Body of pancreas (tissue), 4 donors: Measurements from ENCODE around the gene RCOR1.

Experiments
- POLR2A ChIP-seq, 3 donors: fragments of 450-650 bp; IDR thresholded peaks; one replicate each; pipeline ENCODE4 v1.6.1; 2016; ENCODE audit warnings: antibody characterized with exemption in 3 of 3, mild to moderate bottlenecking in 2 of 3
- TF ChIP-seq, protein P1 (sequence below), 7 experiments: fragments of 450-650 bp in 4 of 7; fragments of 200-600 bp in 3 of 7; sonication (generic) in 3 of 7; IDR thresholded peaks; one replicate each; pipeline ENCODE4 v1.5.1; 2016 to 2019; ENCODE audit warnings: antibody characterized with exemption in 7 of 7

DNA sequence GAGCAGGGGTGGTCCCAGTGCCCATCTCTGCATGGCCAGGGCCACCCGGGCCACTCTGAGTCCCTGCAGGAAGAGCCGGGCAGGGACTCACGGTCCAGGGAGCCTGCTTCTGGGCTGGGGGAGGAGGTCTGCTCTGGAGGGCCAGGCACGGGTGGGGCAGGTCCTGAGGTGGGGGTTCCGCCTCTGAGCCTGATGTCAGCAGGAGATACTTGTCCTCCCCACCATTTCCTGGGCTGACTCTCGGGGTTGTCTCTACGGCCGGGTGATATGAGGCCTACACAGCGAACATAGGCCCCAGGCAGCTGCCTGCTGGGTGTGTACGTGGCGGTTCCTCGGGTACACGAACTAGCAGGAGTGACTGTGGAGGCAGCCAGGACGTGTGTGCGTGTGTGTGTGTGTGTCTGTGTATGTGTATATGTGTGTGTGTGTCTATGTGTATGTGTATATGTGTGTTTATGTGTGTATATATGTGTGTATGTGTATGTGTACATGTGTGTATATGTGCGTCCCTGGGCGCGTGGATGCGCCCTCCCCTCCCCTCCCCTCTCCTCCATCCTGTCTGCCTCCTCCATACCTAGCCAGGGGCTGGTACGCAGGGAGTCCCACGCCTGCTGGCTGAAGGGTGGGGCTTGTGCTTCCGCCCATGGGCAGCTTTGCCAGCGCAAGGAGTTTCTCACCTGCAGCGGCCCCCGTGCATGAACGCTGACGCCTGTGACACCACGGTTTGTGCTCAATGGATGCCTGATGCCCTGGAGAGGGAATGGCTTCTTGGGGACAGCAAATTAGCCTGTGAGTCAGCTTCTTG lies 154.4 kb downstream of the RCOR1 start:
- TF ChIP-seq, protein P1, sequence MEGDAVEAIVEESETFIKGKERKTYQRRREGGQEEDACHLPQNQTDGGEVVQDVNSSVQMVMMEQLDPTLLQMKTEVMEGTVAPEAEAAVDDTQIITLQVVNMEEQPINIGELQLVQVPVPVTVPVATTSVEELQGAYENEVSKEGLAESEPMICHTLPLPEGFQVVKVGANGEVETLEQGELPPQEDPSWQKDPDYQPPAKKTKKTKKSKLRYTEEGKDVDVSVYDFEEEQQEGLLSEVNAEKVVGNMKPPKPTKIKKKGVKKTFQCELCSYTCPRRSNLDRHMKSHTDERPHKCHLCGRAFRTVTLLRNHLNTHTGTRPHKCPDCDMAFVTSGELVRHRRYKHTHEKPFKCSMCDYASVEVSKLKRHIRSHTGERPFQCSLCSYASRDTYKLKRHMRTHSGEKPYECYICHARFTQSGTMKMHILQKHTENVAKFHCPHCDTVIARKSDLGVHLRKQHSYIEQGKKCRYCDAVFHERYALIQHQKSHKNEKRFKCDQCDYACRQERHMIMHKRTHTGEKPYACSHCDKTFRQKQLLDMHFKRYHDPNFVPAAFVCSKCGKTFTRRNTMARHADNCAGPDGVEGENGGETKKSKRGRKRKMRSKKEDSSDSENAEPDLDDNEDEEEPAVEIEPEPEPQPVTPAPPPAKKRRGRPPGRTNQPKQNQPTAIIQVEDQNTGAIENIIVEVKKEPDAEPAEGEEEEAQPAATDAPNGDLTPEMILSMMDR (IDR thresholded peaks at IDR 0.05): no peak
- TF ChIP-seq POLR2A (IDR thresholded peaks at IDR 0.05): no peak
